ENCODE data around the gene TBC1D9B.

The TBC1D9B gene

GRCh38 chr5:179900711-179901110 lies 7.0 kb downstream of the TBC1D9B start:
- TF ChIP-seq, protein P1, sequence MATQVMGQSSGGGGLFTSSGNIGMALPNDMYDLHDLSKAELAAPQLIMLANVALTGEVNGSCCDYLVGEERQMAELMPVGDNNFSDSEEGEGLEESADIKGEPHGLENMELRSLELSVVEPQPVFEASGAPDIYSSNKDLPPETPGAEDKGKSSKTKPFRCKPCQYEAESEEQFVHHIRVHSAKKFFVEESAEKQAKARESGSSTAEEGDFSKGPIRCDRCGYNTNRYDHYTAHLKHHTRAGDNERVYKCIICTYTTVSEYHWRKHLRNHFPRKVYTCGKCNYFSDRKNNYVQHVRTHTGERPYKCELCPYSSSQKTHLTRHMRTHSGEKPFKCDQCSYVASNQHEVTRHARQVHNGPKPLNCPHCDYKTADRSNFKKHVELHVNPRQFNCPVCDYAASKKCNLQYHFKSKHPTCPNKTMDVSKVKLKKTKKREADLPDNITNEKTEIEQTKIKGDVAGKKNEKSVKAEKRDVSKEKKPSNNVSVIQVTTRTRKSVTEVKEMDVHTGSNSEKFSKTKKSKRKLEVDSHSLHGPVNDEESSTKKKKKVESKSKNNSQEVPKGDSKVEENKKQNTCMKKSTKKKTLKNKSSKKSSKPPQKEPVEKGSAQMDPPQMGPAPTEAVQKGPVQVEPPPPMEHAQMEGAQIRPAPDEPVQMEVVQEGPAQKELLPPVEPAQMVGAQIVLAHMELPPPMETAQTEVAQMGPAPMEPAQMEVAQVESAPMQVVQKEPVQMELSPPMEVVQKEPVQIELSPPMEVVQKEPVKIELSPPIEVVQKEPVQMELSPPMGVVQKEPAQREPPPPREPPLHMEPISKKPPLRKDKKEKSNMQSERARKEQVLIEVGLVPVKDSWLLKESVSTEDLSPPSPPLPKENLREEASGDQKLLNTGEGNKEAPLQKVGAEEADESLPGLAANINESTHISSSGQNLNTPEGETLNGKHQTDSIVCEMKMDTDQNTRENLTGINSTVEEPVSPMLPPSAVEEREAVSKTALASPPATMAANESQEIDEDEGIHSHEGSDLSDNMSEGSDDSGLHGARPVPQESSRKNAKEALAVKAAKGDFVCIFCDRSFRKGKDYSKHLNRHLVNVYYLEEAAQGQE (IDR thresholded peaks at IDR 0.05; ENCODE audit: low read depth): no peak
- no peak for TF ChIP-seq CEBPB (IDR thresholded peaks at IDR 0.05)
- TF ChIP-seq TCF12 (IDR thresholded peaks at IDR 0.05; ENCODE audit: low read depth): no peak
- no peak for TF ChIP-seq CREB1 (IDR thresholded peaks at IDR 0.05; ENCODE audit: low read depth)
- no peak for TF ChIP-seq FOXM1 (IDR thresholded peaks at IDR 0.05; ENCODE audit: borderline replicate concordance, low read depth)
- TF ChIP-seq TAF1 (IDR thresholded peaks at IDR 0.05; ENCODE audit: low read depth): no peak
- TF ChIP-seq EP300 (IDR thresholded peaks at IDR 0.05; ENCODE audit: borderline replicate concordance): no peak
- TF ChIP-seq NFIC (IDR thresholded peaks at IDR 0.05): no peak
- TF ChIP-seq RAD21 (IDR thresholded peaks at IDR 0.05; ENCODE audit: low read depth): no peak

DNA sequence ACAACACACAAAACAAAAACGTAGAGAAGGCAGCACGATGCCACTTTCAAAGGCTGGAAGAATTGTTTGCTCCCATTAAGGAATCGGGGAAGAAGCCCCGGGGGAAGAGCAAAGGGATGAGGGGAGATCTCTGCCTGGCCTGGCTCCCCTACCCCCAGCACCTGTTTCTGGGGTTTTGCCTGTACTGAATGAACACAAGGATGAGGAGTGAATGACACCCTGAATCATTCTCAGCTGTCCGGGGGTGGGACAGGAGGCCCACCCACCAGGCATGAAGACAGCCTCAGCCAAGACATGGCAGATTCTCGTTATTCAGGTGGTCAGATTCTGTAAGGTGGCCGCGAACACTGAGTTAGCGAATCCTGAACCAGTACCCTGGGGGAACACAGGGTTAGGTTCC lies 7.5 kb downstream of the TBC1D9B start:
- TF ChIP-seq TCF12 (IDR thresholded peaks at IDR 0.05; ENCODE audit: low read depth): no peak
- TF ChIP-seq TEAD4 (IDR thresholded peaks at IDR 0.05): no peak
- TF ChIP-seq, protein P1 (IDR thresholded peaks at IDR 0.05; ENCODE audit: low read depth): no peak
- no peak for TF ChIP-seq EGR1 (IDR thresholded peaks at IDR 0.05)
- no peak for TF ChIP-seq TAF1 (IDR thresholded peaks at IDR 0.05; ENCODE audit: low read depth)
- TF ChIP-seq, protein P2, sequence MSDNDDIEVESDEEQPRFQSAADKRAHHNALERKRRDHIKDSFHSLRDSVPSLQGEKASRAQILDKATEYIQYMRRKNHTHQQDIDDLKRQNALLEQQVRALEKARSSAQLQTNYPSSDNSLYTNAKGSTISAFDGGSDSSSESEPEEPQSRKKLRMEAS (IDR thresholded peaks at IDR 0.05): no peak
- no peak for TF ChIP-seq USF1 (IDR thresholded peaks at IDR 0.05)
- no peak for TF ChIP-seq FOXM1 (IDR thresholded peaks at IDR 0.05; ENCODE audit: borderline replicate concordance, low read depth)
- TF ChIP-seq EP300 (IDR thresholded peaks at IDR 0.05; ENCODE audit: borderline replicate concordance): no peak
- TF ChIP-seq YY1 (IDR thresholded peaks at IDR 0.05; ENCODE audit: low read depth): no peak
- TF ChIP-seq ZBTB7A (IDR thresholded peaks at IDR 0.05; ENCODE audit: low read depth): no peak
- TF ChIP-seq CEBPB (IDR thresholded peaks at IDR 0.05): no peak
- no peak for TF ChIP-seq NFIC (IDR thresholded peaks at IDR 0.05)
- no peak for TF ChIP-seq CREB1 (IDR thresholded peaks at IDR 0.05; ENCODE audit: low read depth)

GRCh38 chr5:179895861-179896260 lies 11.8 kb downstream of the TBC1D9B start:
- TF ChIP-seq TAF1 (IDR thresholded peaks at IDR 0.05; ENCODE audit: low read depth): no peak
- TF ChIP-seq YY1 (IDR thresholded peaks at IDR 0.05; ENCODE audit: low read depth): no peak
- no peak for TF ChIP-seq NFIC (IDR thresholded peaks at IDR 0.05)
- TF ChIP-seq FOXM1 (IDR thresholded peaks at IDR 0.05; ENCODE audit: borderline replicate concordance, low read depth): no peak
- TF ChIP-seq EP300 (IDR thresholded peaks at IDR 0.05; ENCODE audit: borderline replicate concordance): no peak
- TF ChIP-seq, protein P2 (IDR thresholded peaks at IDR 0.05): no peak
- no peak for TF ChIP-seq TCF12 (IDR thresholded peaks at IDR 0.05; ENCODE audit: low read depth)
- no peak for TF ChIP-seq USF1 (IDR thresholded peaks at IDR 0.05)
- TF ChIP-seq, protein P1 (IDR thresholded peaks at IDR 0.05; ENCODE audit: low read depth): no peak
- TF ChIP-seq RAD21 (IDR thresholded peaks at IDR 0.05; ENCODE audit: low read depth): no peak
- TF ChIP-seq EGR1 (IDR thresholded peaks at IDR 0.05): no peak
- TF ChIP-seq CEBPB (IDR thresholded peaks at IDR 0.05): no peak

- TF ChIP-seq, protein P2 (IDR thresholded peaks at IDR 0.05): no peak
- TF ChIP-seq, protein P1 (IDR thresholded peaks at IDR 0.05; ENCODE audit: low read depth): no peak
- TF ChIP-seq TEAD4 (IDR thresholded peaks at IDR 0.05): no peak
- no peak for TF ChIP-seq TCF12 (IDR thresholded peaks at IDR 0.05; ENCODE audit: low read depth)
- TF ChIP-seq USF1 (IDR thresholded peaks at IDR 0.05): no peak
- TF ChIP-seq CREB1 (IDR thresholded peaks at IDR 0.05; ENCODE audit: low read depth): no peak
- TF ChIP-seq RAD21 (IDR thresholded peaks at IDR 0.05; ENCODE audit: low read depth): no peak
- no peak for TF ChIP-seq YY1 (IDR thresholded peaks at IDR 0.05; ENCODE audit: low read depth)
- TF ChIP-seq TAF1 (IDR thresholded peaks at IDR 0.05; ENCODE audit: low read depth): no peak
- TF ChIP-seq NFIC (IDR thresholded peaks at IDR 0.05): no peak
- no peak for TF ChIP-seq ZBTB7A (IDR thresholded peaks at IDR 0.05; ENCODE audit: low read depth)
- no peak for TF ChIP-seq EGR1 (IDR thresholded peaks at IDR 0.05)
- no peak for TF ChIP-seq FOXM1 (IDR thresholded peaks at IDR 0.05; ENCODE audit: borderline replicate concordance, low read depth)
- no peak for TF ChIP-seq EP300 (IDR thresholded peaks at IDR 0.05; ENCODE audit: borderline replicate concordance)
- TF ChIP-seq CEBPB (IDR thresholded peaks at IDR 0.05): no peak
These were observed 13.5 kb downstream of the TBC1D9B start for GRCh38 chr5:179893958-179894895.
